ENCODE measurements around the gene NOD1.

The NOD1 gene

DNA sequence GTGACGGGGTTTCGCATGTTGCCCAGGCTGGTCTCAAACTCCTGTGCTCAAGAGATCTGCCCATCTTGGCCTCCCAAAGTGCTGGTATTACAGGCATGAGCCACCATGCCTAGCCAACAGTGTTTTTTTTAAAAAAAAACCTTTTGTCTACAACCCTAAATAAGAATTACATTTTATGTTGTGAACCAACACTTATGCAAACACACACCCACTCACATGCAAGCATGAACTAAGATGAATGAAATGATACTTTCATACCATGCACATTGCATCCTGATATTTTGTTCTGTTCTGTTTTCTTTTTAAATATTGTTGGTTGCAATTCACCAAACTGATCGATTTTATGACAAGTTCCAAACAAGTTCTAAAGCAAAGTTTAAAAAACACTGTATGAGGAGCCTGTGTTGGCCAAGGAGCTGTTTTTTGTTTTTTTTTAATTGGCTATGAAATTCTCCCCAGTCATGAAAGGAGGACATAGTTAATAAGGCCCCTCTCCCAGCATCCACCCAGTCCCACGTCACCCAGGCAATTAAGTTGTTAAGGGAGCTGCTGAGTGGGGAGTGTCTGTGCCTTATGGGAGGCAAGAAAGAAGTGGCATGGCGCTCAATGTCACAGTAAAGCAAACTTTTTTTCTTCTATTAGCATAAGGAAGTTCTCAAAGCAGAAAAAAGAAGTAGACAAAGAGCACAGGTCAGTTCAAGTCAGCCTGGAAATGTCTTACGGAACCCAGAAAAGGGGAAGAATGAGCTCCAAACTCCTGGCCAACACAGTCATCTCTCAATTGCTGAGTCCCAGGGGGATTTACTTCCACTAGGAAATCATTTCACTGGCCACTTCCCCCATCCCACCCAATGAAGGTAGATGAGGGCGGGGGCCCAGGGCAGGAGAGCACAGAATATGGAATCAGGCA, 50.1 kb downstream of the NOD1 start:
- DNase-seq (ENCODE audit: low read depth), result no peak
- TF ChIP-seq, protein P1, sequence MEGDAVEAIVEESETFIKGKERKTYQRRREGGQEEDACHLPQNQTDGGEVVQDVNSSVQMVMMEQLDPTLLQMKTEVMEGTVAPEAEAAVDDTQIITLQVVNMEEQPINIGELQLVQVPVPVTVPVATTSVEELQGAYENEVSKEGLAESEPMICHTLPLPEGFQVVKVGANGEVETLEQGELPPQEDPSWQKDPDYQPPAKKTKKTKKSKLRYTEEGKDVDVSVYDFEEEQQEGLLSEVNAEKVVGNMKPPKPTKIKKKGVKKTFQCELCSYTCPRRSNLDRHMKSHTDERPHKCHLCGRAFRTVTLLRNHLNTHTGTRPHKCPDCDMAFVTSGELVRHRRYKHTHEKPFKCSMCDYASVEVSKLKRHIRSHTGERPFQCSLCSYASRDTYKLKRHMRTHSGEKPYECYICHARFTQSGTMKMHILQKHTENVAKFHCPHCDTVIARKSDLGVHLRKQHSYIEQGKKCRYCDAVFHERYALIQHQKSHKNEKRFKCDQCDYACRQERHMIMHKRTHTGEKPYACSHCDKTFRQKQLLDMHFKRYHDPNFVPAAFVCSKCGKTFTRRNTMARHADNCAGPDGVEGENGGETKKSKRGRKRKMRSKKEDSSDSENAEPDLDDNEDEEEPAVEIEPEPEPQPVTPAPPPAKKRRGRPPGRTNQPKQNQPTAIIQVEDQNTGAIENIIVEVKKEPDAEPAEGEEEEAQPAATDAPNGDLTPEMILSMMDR (conservative IDR thresholded peaks at IDR 0.05; ENCODE audit: low read depth, low read length), result no peak
- no peak overlapping the region for H3K4me3 ChIP-seq (ENCODE audit: low read depth, low read length)

DNA sequence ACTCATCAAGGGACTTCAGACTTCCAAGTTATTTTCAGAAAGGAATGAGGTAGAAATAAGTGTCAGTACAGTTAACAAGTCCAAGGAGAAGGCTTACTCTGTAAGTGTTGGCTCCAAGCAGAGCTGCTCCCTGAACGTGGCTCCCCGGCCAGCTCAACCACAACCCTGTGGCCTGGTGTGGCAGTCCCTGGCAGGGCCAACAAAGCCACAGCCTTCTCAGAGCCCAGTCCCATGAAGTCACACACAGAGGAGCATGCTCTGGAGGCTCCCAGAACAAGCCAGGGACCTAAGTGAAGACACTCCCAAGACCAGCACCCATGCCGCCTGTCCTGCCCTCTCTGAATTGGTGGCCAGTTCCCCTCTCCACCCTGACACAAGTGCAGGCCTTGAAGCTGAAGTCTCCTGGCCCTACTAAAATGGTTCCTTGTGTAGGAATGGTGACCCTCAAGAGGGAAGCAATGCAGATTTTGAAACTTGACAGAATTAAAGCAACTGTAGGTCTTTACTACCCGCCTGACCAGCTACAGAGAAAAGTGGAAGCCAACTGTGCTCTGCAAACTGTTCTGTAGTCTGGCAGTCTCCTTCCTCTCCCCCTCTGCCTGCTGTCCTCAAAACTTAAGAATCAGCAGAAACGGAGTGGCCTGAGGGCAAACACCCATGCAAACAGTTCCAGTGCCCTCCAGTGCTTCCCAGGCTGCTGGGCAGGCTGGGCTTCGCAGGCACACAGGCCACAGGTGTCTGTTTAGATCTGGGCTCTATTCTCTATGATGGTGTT, 51.1 kb downstream of the NOD1 start:
- TF ChIP-seq, protein P1 (conservative IDR thresholded peaks at IDR 0.05; ENCODE audit: low read depth, low read length), result no peak
- no peak overlapping the region for H3K4me3 ChIP-seq (ENCODE audit: low read depth, low read length)
- no peak for DNase-seq (ENCODE audit: low read depth)

DNA sequence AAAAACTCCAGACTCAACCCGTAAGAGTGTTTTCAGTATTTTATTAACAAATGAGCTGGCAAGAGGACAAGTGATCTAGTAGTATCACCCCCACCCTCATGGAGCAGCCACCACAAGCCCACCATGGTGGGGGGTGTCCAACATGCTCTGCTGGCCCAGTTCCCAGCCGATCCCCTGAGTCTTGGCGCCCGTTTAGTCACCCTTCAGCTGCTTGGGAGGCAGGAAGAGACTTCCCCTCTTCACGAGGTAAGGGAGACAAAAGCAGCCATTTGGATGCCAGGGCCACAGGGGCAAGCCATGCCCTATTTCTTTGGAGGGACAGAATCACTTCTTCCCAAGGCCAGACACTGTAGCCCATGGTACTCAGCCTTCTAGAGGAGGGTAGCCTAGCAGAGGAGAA, 54.1 kb downstream of the NOD1 start:
- DNase-seq (ENCODE audit: low read depth), result no peak
- H3K4me3 ChIP-seq (ENCODE audit: low read depth, low read length), result no peak overlapping the region
- TF ChIP-seq, protein P1 (conservative IDR thresholded peaks at IDR 0.05; ENCODE audit: low read depth, low read length), result no peak

DNA sequence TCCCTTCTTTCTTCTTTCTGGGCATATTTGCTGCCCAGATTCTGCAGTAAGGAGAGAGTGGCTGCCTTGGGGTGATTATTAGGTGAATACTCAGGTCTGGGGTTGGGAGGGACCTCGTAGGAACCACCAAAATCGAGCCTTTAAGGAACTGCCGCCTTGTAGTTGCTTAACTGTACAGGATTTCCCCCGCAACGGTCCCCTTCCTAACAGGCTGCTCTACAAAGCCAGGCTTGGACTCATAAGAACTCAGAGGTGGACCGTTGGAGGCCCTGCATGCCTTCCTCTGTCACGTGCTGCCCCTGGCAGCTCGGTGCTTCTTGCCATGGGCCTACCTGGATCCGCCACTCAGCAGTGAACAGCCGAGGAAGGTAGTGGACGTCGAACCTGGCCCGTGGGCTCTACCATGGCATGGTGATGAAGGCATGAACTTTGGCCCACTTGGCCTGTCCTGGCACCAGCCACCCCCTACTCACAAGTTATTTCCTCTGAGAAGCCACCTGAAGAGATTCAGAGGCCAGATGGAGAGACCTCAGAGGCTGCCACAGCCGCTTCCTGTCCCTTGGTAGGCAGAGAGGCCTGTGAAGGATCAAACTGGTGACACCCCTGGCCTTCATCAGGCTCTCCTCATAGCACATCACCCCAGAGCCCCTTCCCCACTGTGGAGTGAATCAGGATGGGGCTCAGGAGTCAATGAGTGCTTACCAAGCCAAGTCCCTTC, 54.6 kb downstream of the NOD1 start:
- TF ChIP-seq, protein P1 (conservative IDR thresholded peaks at IDR 0.05; ENCODE audit: low read depth, low read length), result no peak
- no peak overlapping the region for H3K4me3 ChIP-seq (ENCODE audit: low read depth, low read length)
- DNase-seq (ENCODE audit: low read depth), result no peak

DNA sequence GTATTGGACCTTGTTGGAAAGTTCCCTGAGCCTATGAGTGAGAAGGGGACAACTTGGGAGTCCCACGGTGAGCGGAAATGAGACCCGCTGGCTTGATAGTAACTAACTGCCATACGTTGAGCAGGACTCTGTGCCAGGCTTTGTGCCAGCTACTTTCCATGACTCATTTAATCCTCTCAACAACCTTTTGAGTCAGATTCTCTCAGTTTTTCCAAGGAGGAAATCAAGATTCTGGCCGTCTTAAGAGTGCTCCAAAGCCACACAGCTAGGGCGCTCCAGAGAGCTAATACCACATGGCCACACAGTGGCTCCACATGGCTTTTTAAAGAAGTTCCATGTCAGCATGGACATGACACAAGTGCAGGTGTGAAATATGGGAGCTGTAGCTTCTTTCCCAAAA, 55.7 kb downstream of the NOD1 start:
- H3K4me3 ChIP-seq (ENCODE audit: low read depth, low read length), result no peak overlapping the region
- TF ChIP-seq, protein P1 (conservative IDR thresholded peaks at IDR 0.05; ENCODE audit: low read depth, low read length), result no peak
- DNase-seq (ENCODE audit: low read depth), result peak; percentile 18

DNA sequence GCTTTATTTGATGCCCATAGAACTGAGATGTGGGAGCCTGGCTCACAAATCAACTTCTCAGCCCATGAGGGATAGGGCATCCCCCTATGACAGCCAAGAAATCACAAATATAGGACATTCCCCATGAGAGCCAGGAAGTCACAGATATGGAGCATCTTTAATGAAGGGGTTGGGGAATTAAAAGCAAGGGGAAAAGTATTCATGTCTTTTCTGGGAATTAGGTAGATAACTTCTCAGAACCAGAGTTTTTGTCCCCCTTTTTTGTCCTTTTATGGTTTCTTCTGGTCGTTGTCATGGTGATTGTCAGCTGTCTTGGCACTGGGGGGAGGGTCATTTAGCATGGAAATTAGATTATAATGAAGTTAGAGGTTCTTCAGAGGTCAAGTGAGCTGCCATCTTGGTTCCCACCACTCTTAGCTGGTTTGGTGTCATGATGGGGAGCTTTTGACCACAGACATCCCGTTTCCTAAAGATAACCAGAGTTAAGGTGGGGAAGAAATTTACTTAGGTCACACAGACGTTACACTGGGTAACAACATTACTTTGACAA, 56.9 kb downstream of the NOD1 start:
- TF ChIP-seq, protein P1 (conservative IDR thresholded peaks at IDR 0.05; ENCODE audit: low read depth, low read length), result no peak
- DNase-seq (ENCODE audit: low read depth), result no peak
- H3K4me3 ChIP-seq (ENCODE audit: low read depth, low read length), result no peak overlapping the region
